CD4-positive, alpha-beta T cell (primary cell): ENCODE data around the gene PRKCI. TPM values are rescaled to one million over a fixed set of nuclear protein-coding genes. Genes with fewer than 3 reads are reported as not detected.
"Not testable (repeated sequence)": the region's sequence is repeated elsewhere in the genome, so short reads cannot be mapped to it uniquely, and the experiment has no call there.

Experiments
- ATAC-seq: fragments of 200-7000 bp; cut with Tn5 transposase; one replicate; pipeline ENCODE4 v1.10.0; 2022; ENCODE audit warnings: mild to moderate bottlenecking; ENCODE audit not compliant: poor library complexity
- CTCF ChIA-PET: fragments of 350-600 bp; sonication (Branson Sonifier 250); formaldehyde crosslinking; loops from one replicate; lab custom pipeline; 2021; ENCODE audit warnings: antibody characterized with exemption, inconsistent platforms; lab: Charles Lee
- POLR2A ChIA-PET: fragments of 350-600 bp; sonication (Branson Sonifier 250); formaldehyde crosslinking; loops from one replicate; lab custom pipeline; 2021; ENCODE audit warnings: antibody characterized with exemption, inconsistent platforms; lab: Charles Lee
- DNase-seq, 14 experiments: peaks; one replicate each; pipeline ENCODE4 v3.0.0-alpha.2; 2013 to 2020; ENCODE audit warnings: mixed read lengths in 2 of 14
- H3K27ac ChIP-seq, 2 donors: one replicate each; pipeline versions ENCODE4 v1.5.1 to v1.7.0; 2013; ENCODE audit warnings: low read length in 2 of 2, low read depth in 1 of 2, mild to moderate bottlenecking in 1 of 2
- H3K27me3 ChIP-seq, 2 experiments: 1 replicate in 1 of 2; 2 replicates in 1 of 2; pipeline versions ENCODE4 v1.6.1 to v1.7.0; 2013; ENCODE audit warnings: low read length in 2 of 2, control low read depth in 1 of 2, mild to moderate bottlenecking in 1 of 2, moderate library complexity in 1 of 2; ENCODE audit not compliant: insufficient read depth in 2 of 2, control insufficient read depth in 1 of 2
- H3K36me3 ChIP-seq: one replicate; pipeline ENCODE4 v1.6.1; 2013; ENCODE audit warnings: low read length, control low read depth; ENCODE audit not compliant: insufficient read depth
- H3K4me1 ChIP-seq: one replicate; pipeline ENCODE4 v1.6.1; 2013; ENCODE audit warnings: low read length, control low read depth; ENCODE audit not compliant: insufficient read depth
- H3K4me3 ChIP-seq: one replicate; pipeline ENCODE4 v1.5.1; 2013; ENCODE audit warnings: mild to moderate bottlenecking, low read length, moderate library complexity
- H3K9me3 ChIP-seq, 2 experiments: 1 replicate in 1 of 2; 2 replicates in 1 of 2; pipeline versions ENCODE4 v1.6.1 to v1.7.0; 2013; ENCODE audit warnings: low read length in 2 of 2, mild to moderate bottlenecking in 2 of 2, control low read depth in 1 of 2, moderate library complexity in 1 of 2; ENCODE audit not compliant: control insufficient read depth in 1 of 2, insufficient read depth in 1 of 2
- H3K27ac Mint-ChIP-seq: one replicate; pipeline ENCODE4 v1.8.0; 2020; ENCODE audit warnings: mixed read lengths
- H3K27me3 Mint-ChIP-seq: one replicate; pipeline ENCODE4 v1.8.0; 2021; ENCODE audit warnings: mixed read lengths
- H3K36me3 Mint-ChIP-seq: one replicate; pipeline ENCODE4 v1.8.0; 2021; ENCODE audit warnings: low read depth, mixed read lengths
- H3K4me1 Mint-ChIP-seq: one replicate; pipeline ENCODE4 v1.8.0; 2021; ENCODE audit warnings: low read depth, mixed read lengths
- H3K4me3 Mint-ChIP-seq: one replicate; pipeline ENCODE4 v1.8.0; 2020; ENCODE audit warnings: mild to moderate bottlenecking, mixed read lengths
- H3K9me3 Mint-ChIP-seq: one replicate; pipeline ENCODE4 v1.8.0; 2020; ENCODE audit warnings: mixed read lengths
- intact Hi-C, 2 experiments: fragments of 100-400 bp; cut with DNase I in 1 of 2; cut with micrococcal nuclease in 1 of 2; formaldehyde crosslinking; loops; one replicate each; pipeline versions ENCODE4 v1.15.1 to v1.9.0; 2023 to 2025; cut with DNase I, micrococcal nuclease
- total RNA-seq, 174 experiments: library from RNA in 2 of 174; stranded (reverse) in 2 of 174; gene quantifications; one replicate each; pipeline ENCODE4 v1.2.3 and lab custom pipeline; 2021 to 2026
- TF ChIP-seq, protein P1 (sequence below): fragments of 200-600 bp; IDR thresholded peaks from one replicate; pipeline ENCODE4 v1.8.0; 2022; ENCODE audit warnings: antibody characterized with exemption, mild to moderate bottlenecking

PRKCI gene
- total RNA-seq, 2 experiments from 2014 or later: 16.4 to 18.0 TPM

GRCh38 chr3:170327040-170327808, 105.0 kb downstream of the PRKCI start:
- DNase-seq (no peak), ATAC-seq (no peak)
- Mint-ChIP-seq H3K4me3 (no peak overlapping the region), H3K36me3 (no peaks in the 10 kb centered on the region), H3K27me3 (no peaks in the 10 kb centered on the region), H3K9me3 (no peaks in the 10 kb centered on the region), H3K27ac (no peak overlapping the region), H3K4me1 (no peaks in the 10 kb centered on the region)
- Histone ChIP-seq H3K9me3 (peaks cover 0 to 8% of the 10 kb centered on the region in 2 experiments), H3K4me1 (no peaks in the 10 kb centered on the region), H3K36me3 (no peaks in the 10 kb centered on the region), H3K27ac (no peak overlapping the region), H3K27me3 (peaks cover 0 to 3% of the 10 kb centered on the region in 2 experiments), H3K4me3 (no peak overlapping the region)
- intact Hi-C loops: no loop called here
- POLR2A ChIA-PET: no interaction called here
- TF ChIP-seq, protein P1, sequence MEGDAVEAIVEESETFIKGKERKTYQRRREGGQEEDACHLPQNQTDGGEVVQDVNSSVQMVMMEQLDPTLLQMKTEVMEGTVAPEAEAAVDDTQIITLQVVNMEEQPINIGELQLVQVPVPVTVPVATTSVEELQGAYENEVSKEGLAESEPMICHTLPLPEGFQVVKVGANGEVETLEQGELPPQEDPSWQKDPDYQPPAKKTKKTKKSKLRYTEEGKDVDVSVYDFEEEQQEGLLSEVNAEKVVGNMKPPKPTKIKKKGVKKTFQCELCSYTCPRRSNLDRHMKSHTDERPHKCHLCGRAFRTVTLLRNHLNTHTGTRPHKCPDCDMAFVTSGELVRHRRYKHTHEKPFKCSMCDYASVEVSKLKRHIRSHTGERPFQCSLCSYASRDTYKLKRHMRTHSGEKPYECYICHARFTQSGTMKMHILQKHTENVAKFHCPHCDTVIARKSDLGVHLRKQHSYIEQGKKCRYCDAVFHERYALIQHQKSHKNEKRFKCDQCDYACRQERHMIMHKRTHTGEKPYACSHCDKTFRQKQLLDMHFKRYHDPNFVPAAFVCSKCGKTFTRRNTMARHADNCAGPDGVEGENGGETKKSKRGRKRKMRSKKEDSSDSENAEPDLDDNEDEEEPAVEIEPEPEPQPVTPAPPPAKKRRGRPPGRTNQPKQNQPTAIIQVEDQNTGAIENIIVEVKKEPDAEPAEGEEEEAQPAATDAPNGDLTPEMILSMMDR: no peak
- CTCF ChIA-PET: no interaction called here

DNA sequence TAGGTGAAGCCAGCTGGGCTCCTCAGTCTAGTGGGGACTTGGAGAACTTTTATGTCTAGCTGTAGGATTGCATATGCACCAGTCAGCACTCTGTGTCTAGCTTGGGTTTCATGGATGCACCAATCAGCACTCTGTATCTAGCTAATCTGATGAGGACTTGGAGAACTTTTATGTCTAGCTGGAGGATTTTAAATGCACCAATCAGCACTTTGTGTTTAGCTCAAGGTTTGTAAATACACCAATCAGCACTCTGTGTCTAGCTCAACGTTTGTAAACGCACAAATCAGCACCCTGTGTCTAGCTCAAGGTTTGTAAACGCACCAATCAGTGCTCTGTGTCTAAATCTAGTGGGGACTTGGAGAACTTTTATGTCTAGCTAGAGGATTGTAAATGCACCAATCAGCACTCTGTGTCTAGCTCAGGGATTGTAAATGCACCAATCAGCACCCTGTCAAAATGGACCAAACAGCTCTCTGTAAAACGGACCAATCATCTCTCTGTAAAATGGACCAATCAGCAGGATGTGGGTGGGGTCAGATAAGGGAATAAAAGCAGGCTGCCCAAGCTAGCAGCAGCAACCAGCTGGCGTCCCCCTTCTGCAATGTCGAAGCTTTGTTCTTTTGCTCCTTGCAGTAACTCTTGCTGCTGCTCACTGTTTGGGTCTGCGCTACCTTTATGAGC, 105.8 kb downstream of the PRKCI start:
- H3K4me1 Mint-ChIP-seq, ATAC-seq, H3K4me1 ChIP-seq, H3K4me3 ChIP-seq, H3K36me3 Mint-ChIP-seq, intact Hi-C loops, H3K27me3 Mint-ChIP-seq, H3K9me3 ChIP-seq, H3K27ac Mint-ChIP-seq, H3K9me3 Mint-ChIP-seq, H3K36me3 ChIP-seq, H3K27ac ChIP-seq, DNase-seq, H3K4me3 Mint-ChIP-seq, POLR2A ChIA-PET, H3K27me3 ChIP-seq: not testable (repeated sequence)
- CTCF ChIA-PET: interaction anchor here (1.1 to 1.2 kb wide), 2 partner anchors 21 to 86 kb away, joined by 3 read pairs; no protein-coding TSS in a partner anchor

- Mint-ChIP-seq H3K4me1 (no peaks in the 10 kb centered on the region), H3K4me3 (no peak overlapping the region), H3K27me3 (no peaks in the 10 kb centered on the region), H3K27ac (no peak overlapping the region), H3K9me3 (no peaks in the 10 kb centered on the region), H3K36me3 (no peaks in the 10 kb centered on the region)
- ChIA-PET CTCF (interaction anchor here (0.7 kb wide), 1 partner anchor 36 kb away, joined by 3 read pairs; no protein-coding TSS in a partner anchor), POLR2A (no interaction called here)
- Histone ChIP-seq H3K27ac (no peak overlapping the region), H3K9me3 (peaks cover 0 to 8% of the 10 kb centered on the region in 2 experiments), H3K27me3 (no peaks in the 10 kb centered on the region), H3K4me1 (no peaks in the 10 kb centered on the region), H3K36me3 (no peaks in the 10 kb centered on the region), H3K4me3 (no peak overlapping the region)
- no peak for DNase-seq
- intact Hi-C loops: no loop called here
- TF ChIP-seq, protein P1: no peak
- ATAC-seq: no peak
These were observed 108.1 kb downstream of the PRKCI start for GRCh38 chr3:170330366-170330765.
